GM19240 (cell line): ENCODE data around the gene TMEM234.

Experiments
- DNase-seq: peaks from one replicate; pipeline ENCODE4 v3.0.0; 2011; ENCODE audit warnings: low spot score; ENCODE audit not compliant: insufficient read length

Gene TMEM234

GRCh38 chr1:32179443-32180185 is 42.5 kb downstream of the TMEM234 start, which contains the start of gene TXLNA:
TXLNA (plus strand) TSS chr1:32179675; CDS start chr1:32180346, 671 bp downstream.
- peak; percentile 97 for DNase-seq

- DNase-seq = no peak
These were observed 43.0 kb downstream of the TMEM234 start for GRCh38 chr1:32179193-32179442.

- DNase-seq = no peak
These were observed 43.6 kb downstream of the TMEM234 start for GRCh38 chr1:32178380-32179192.

GRCh38 chr1:32172621-32173245 is 49.4 kb downstream of the TMEM234 start:
- DNase-seq = no peak

- no peak for DNase-seq
These were observed 51.2 kb downstream of the TMEM234 start for GRCh38 chr1:32170991-32171390.
